ENCODE results near the gene PIP5K1A.

The PIP5K1A gene

GRCh38 chr1:151289080-151289935 lies 91.0 kb downstream of the PIP5K1A start:
- DNase-seq (ENCODE audit: low read depth), result no peak

GRCh38 chr1:151289991-151290708 lies 91.8 kb downstream of the PIP5K1A start:
- DNase-seq (ENCODE audit: low read depth), result no peak

- DNase-seq (ENCODE audit: low read depth), result no peak
These were observed 92.5 kb downstream of the PIP5K1A start for GRCh38 chr1:151290709-151291303.

GRCh38 chr1:151292207-151293030 lies 94.1 kb downstream of the PIP5K1A start:
- DNase-seq (ENCODE audit: low read depth), result no peak

- no peak for DNase-seq (ENCODE audit: low read depth)
These were observed 94.7 kb downstream of the PIP5K1A start for GRCh38 chr1:151293093-151293492.

- DNase-seq (ENCODE audit: low read depth), result no peak
These were observed 96.5 kb downstream of the PIP5K1A start for GRCh38 chr1:151294742-151295462.

Measured in stimulated activated CD8-positive, alpha-beta memory T cell treated with anti-CD3 and anti-CD28 coated beads, Interleukin-12 subunit alpha, Interleukin-12 subunit beta, amount 100 ng/mL, for 1 hour (primary cell).